B cell (primary cell): ENCODE measurements around the gene PC. TPM values are rescaled to one million over a fixed set of nuclear protein-coding genes. Genes with fewer than 3 reads are reported as not detected.

Experiments used
- polyA plus RNA-seq: library from polyadenylated mRNA; depleted of rRNA; stranded (reverse); fragments of >200 nt; gene quantifications from 2 replicates; pipeline ENCODE4 v1.2.3, GENCODE V29; 2012
- small RNA-seq: library from RNA; depleted of rRNA; stranded (forward); fragments of <200 nt; gene quantifications from one replicate; pipeline ENCODE3, GENCODE V24; 2012; ENCODE audit warnings: low replicate concordance, low read depth; ENCODE audit not compliant: insufficient read length
- total RNA-seq, 2 donors: library from RNA; stranded (reverse); fragments of 120-200 nt in 1 of 2; gene quantifications; 1 replicate in 1 of 2; 2 replicates in 1 of 2; pipeline versions ENCODE4 v1.2.3 to v1.2.4, GENCODE V29; 2013 to 2022

Gene PC
- total and polyA plus RNA-seq, 2 donors (not counting 1 experiment from before 2014, with no cell fraction given), result 1.5 to 4.4 TPM

Small RNA genes lying within 50 kb of the gene (small RNA-seq; reads per million reads assigned to genes)
- gene MIR3163 (not detected), gene RNU7-23P (not detected)

Other genes starting within 250 kb of the PC start
- gene SPTBN2, start 229.2 kb downstream of the PC start, total RNA-seq, result 0.67 and 0.85 TPM in 2 replicates
- gene SPTBN2, start 229.2 kb downstream of the PC start, polyA plus RNA-seq, result 1.2 and 2.1 TPM in 2 replicates
- 31.6 and 34.3 TPM in 2 replicates for gene RCE1, start 114.9 kb downstream of the PC start, total RNA-seq
- 49.1 and 59.7 TPM in 2 replicates for gene RCE1, start 114.9 kb downstream of the PC start, polyA plus RNA-seq
- 7.1 and 10.6 TPM in 2 replicates for gene LRFN4, start 101.3 kb downstream of the PC start, total RNA-seq
- gene LRFN4, start 101.3 kb downstream of the PC start, polyA plus RNA-seq, result 9.4 and 12.1 TPM in 2 replicates
- gene C11orf86, start 16.9 kb upstream of the PC start, total RNA-seq, result not detected in 2 replicates
- gene C11orf86, start 16.9 kb upstream of the PC start, polyA plus RNA-seq, result not detected in 2 replicates
- gene SYT12, start 64.8 kb upstream of the PC start, total RNA-seq, result not detected in 2 replicates
- not detected in 2 replicates for gene SYT12, start 64.8 kb upstream of the PC start, polyA plus RNA-seq
- gene RHOD, start 98.5 kb upstream of the PC start, total RNA-seq, result 0.42 TPM in 1 of 2 replicates, not detected in the other
- gene RHOD, start 98.5 kb upstream of the PC start, polyA plus RNA-seq, result 0.33 and 0.48 TPM in 2 replicates
- 229 and 243 TPM in 2 replicates for gene KDM2A, start 160.9 kb upstream of the PC start, total RNA-seq
- gene KDM2A, start 160.9 kb upstream of the PC start, polyA plus RNA-seq, result 123 and 132 TPM in 2 replicates